Neutrophil (primary cell): Measurements from ENCODE around the gene DMAC2L.
A peak's percentile ranks its signal among the peaks of the same experiment; 100 is the strongest.

ENCODE experiments used
- H3K27ac ChIP-seq: fragments of 200-600 bp; sonication (generic); 2 replicates; pipeline ENCODE4 v1.5.1; 2016; ENCODE audit warnings: mild to moderate bottlenecking, moderate library complexity
- H3K27me3 ChIP-seq: fragments of 200-600 bp; sonication (generic); 2 replicates; pipeline ENCODE4 v1.6.0; 2016; ENCODE audit warnings: mild to moderate bottlenecking
- H3K36me3 ChIP-seq: fragments of 200-600 bp; sonication (generic); 2 replicates; pipeline ENCODE4 v1.5.1; 2017
- H3K4me1 ChIP-seq, 2 experiments: fragments of 200-600 bp in 1 of 2; sonication (generic) in 1 of 2; 1 replicate in 1 of 2; 2 replicates in 1 of 2; pipeline versions ENCODE4 v1.5.1 to v1.6.1; 2013 to 2016; ENCODE audit warnings: low read depth in 1 of 2, low read length in 1 of 2, mild to moderate bottlenecking in 1 of 2, moderate library complexity in 1 of 2; ENCODE audit not compliant: control insufficient read depth in 1 of 2, insufficient read depth in 1 of 2
- H3K4me3 ChIP-seq, 2 experiments: fragments of 200-600 bp in 1 of 2; sonication (generic) in 1 of 2; 1 replicate in 1 of 2; 2 replicates in 1 of 2; pipeline ENCODE4 v1.5.1; 2013 to 2016; ENCODE audit warnings: low read depth in 1 of 2, low read length in 1 of 2, mild to moderate bottlenecking in 1 of 2, moderate library complexity in 1 of 2
- H3K9me3 ChIP-seq: fragments of 200-600 bp; sonication (generic); 2 replicates; pipeline ENCODE4 v1.5.1; 2016
- CTCF ChIP-seq: fragments of 200-600 bp; sonication (generic); IDR thresholded peaks from 2 replicates; pipeline ENCODE4 v1.5.1; 2016; ENCODE audit warnings: antibody characterized with exemption

Gene DMAC2L

GRCh38 chr14:50311972-50312733 is at the start of gene DMAC2L, which contains the start of gene L2HGDH:
TSS of gene DMAC2L (plus strand) at chr14:50312324. CDS start at chr14:50321488, 9,164 bp downstream.
TSS of gene L2HGDH (minus strand) at chr14:50312229. CDS start at chr14:50312150, 79 bp downstream.
- Histone ChIP-seq H3K27ac (peak within 1 kb of the TSS; percentile 89), H3K36me3 (no peaks in the 10 kb centered on the region), H3K4me3 (peak within 1 kb of the TSS; percentile 89 to 92), H3K9me3 (no peaks in the 10 kb centered on the region), H3K4me1 (peaks cover 18% of the 10 kb centered on the region in 2 experiments), H3K27me3 (no peaks in the 10 kb centered on the region)
- TF ChIP-seq CTCF, result no peak

- H3K27me3 ChIP-seq, result no peaks in the 10 kb centered on the region
- H3K9me3 ChIP-seq, result no peaks in the 10 kb centered on the region
- H3K36me3 ChIP-seq, result no peaks in the 10 kb centered on the region
- no peaks in the 10 kb centered on the region for H3K4me1 ChIP-seq
- no peak for TF ChIP-seq CTCF
- H3K27ac ChIP-seq, result no peak overlapping the region
- no peak overlapping the region for H3K4me3 ChIP-seq
These were observed 49.3 kb upstream of the DMAC2L start for GRCh38 chr14:50262865-50263264.

GRCh38 chr14:50263321-50263720 is 48.8 kb upstream of the DMAC2L start:
- H3K27me3 ChIP-seq, result no peaks in the 10 kb centered on the region
- no peaks in the 10 kb centered on the region for H3K9me3 ChIP-seq
- H3K4me3 ChIP-seq, result no peak overlapping the region
- no peaks in the 10 kb centered on the region for H3K4me1 ChIP-seq
- no peak overlapping the region for H3K27ac ChIP-seq
- H3K36me3 ChIP-seq, result no peaks in the 10 kb centered on the region
- no peak for TF ChIP-seq CTCF

GRCh38 chr14:50265029-50265428 is 47.1 kb upstream of the DMAC2L start:
- H3K27me3 ChIP-seq, result no peaks in the 10 kb centered on the region
- H3K9me3 ChIP-seq, result no peaks in the 10 kb centered on the region
- TF ChIP-seq CTCF, result no peak
- H3K27ac ChIP-seq, result no peak overlapping the region
- no peak overlapping the region for H3K4me3 ChIP-seq
- no peaks in the 10 kb centered on the region for H3K4me1 ChIP-seq
- H3K36me3 ChIP-seq, result no peaks in the 10 kb centered on the region

- no peaks in the 10 kb centered on the region for H3K27me3 ChIP-seq
- no peak overlapping the region for H3K27ac ChIP-seq
- no peaks in the 10 kb centered on the region for H3K9me3 ChIP-seq
- no peak overlapping the region for H3K4me3 ChIP-seq
- TF ChIP-seq CTCF, result no peak
- H3K4me1 ChIP-seq, result no peaks in the 10 kb centered on the region
- no peaks in the 10 kb centered on the region for H3K36me3 ChIP-seq
These were observed 41.2 kb upstream of the DMAC2L start for GRCh38 chr14:50270932-50271331.
